Amniotic epithelial cell (primary cell): ENCODE data around the gene PAFAH1B2.
"Not testable (repeated sequence)": the region's sequence is repeated elsewhere in the genome, so short reads cannot be mapped to it uniquely, and the experiment has no call there.

Source experiments
- DNase-seq: peaks from one replicate; pipeline ENCODE4 v3.0.0-alpha.2; 2010; ENCODE audit warnings: low read depth

Gene PAFAH1B2

GRCh38 chr11:117143871-117144476 lies at the start of gene PAFAH1B2:
Gene PAFAH1B2, plus strand, starts transcription at chr11:117144287. Its CDS starts 8,161 bp downstream, at chr11:117152448.
- peak; percentile 84 for DNase-seq

GRCh38 chr11:117094776-117095175 lies 49.3 kb upstream of the PAFAH1B2 start:
- no peak for DNase-seq

GRCh38 chr11:117095284-117096161 lies 48.6 kb upstream of the PAFAH1B2 start:
- peak; percentile 61 for DNase-seq

GRCh38 chr11:117096201-117096991 lies 47.7 kb upstream of the PAFAH1B2 start:
- DNase-seq: no peak

DNA sequence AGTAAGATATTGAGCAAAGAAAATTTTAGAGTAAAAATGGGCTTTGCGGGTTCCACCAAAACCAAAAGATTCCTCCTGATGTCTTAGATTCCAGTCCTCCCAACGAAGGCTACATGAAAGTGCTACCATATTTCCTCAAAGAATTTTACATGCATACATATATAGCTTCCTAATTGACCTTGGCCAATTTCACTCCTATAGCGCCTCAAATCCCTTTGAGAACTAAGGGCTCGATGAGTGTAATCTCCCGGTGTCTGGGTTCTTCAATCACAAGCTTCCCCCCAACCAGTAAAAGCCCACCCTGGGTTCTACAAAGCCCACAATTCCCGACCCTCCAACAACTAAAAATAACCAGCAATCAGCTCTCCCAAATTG lies 47.1 kb upstream of the PAFAH1B2 start:
- DNase-seq: no peak

GRCh38 chr11:117097389-117098268 lies 46.5 kb upstream of the PAFAH1B2 start:
- DNase-seq: peak; percentile 8

DNA sequence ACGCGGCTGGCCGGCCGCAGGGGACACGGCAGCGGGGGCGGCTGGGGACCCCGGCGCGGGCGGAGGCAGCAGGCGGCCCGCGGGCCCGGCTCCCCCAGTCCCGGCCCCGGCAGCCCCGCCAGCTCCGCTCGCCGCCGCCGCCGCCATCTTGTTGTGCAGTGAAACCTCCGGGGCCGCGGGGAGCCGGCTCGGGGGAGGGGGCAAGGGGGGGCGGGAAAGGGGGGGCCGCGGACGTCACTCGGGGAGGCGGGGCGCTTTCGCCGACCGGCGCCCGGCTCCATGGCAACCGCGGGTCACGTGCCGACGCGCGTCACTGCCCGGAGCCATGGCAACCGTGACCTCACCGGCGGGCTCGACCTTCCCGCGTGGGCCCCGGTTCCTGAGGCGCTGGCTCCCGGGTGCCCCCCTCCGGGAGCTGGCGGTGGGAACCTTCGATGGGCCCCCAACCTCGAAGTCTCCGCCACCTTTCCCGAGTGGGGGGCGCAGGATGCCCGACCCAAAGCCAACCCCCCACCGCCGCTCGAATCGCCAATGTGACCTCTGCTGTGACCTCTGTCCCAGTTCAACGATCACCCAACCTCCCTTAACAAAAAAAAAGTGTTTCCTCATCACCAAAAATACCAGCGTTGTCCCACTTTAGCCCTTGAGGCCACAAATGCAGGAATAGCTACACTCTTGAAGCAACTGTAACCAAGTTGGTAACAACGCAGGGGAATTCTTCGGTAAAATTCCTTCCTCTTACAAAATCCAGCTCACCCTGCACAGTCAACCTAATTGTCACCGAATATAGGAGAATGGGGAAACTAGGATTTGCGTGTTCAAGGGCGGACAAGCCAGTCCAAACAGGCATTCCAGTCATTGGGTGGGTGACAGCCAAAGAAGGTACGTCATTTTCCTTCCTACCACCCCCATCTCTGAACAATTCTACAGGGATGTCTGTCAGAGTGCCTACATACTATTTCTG lies 45.5 kb upstream of the PAFAH1B2 start, which contains the start of gene SIK3:
Gene SIK3, minus strand, starts transcription at position 160 of the 964 bp plus-strand sequence. Its CDS starts 13 bp downstream, at position 147.
- DNase-seq: peak; percentile 81

GRCh38 chr11:117099696-117100095 lies 44.4 kb upstream of the PAFAH1B2 start:
- no peak for DNase-seq

DNA sequence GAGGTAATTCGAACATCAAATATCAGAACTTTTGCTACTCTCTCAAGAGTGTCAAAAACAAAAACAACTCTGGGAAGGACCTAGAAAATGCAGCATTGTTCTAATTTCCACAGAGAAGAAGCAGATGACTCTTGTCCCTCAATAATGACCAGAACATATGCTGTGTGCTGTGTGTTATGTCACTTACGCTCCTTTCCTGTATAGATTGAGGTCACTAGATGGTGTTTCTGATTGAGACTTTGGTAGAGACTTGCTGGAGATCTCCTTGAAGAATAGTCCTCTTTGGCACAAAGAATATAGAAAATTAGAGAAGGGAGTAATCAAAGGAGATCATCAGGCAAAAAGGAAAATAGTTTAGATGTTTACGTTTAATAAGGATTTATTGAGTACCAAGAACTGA lies 43.5 kb upstream of the PAFAH1B2 start:
- no peak for DNase-seq

DNA sequence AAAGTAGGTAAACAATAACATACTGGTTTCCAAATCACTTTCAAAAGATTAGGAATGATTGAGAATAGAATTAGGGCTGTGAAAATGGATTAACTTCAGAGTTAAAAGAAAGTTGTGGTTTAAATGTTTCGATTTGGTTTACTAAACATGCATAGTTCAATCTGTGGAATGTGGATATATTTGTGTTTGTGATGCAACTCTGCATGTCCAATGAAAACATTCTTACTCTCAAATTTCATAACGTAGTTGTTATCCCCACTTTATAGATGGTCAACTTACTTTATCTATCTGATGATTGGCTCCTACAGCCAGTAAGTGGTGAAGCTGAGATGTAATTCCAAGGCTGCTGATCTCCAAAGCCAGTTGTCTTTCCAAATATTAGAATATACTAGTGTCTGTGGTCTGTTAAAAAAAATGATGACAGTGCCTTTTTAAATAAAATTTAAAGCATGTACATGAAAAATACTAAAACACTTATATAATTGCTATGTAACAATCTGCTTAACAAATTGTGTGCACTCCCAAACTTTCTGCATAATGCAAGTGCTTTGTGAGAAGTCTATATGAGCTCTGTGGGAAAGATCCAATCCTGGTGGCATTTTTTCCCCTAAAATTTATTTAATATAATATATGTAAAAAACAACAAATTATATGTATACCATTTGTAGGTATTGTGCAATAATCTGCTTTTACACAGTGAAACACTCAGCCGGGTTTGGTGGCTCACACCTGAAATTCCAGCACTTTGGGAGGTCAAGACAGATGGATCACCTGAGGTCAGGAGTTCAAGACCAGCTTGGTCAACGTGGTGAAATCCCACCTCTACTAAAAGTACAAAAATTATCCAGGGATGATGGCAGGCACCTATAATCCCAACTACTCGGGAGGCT lies 36.1 kb upstream of the PAFAH1B2 start:
- DNase-seq: peak; percentile 62

DNA sequence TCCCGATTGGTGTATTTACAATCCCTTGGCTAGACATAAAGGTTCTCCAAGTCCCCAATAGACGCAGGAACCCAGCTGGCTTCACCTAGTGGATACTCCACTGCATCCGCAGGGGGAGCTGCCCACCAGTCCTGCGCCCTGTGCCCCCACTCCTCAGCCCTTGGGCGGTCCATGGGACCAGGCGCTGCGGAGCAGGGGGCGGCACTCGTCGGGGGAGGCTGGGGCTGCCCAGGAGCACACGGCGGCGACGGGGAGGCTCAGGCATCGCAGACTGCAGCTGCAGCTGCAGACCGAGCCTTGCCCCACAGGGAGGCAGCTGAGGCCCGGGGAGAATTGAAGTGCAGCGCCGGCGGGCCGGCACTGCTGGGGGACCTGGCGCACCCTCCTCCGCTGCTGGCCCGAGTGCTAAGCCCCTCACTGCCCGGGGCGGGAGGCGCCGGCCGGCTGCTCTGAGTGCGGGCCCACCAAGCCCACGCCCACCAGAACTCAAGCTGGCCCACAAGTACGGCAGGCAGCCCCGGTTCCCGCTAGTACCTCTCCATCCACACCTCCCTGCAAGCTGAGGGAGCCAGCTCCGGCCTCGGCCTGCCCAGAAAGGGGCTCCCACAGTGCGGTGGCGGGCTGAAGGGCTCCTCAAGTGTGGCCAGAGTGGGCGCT lies 33.7 kb upstream of the PAFAH1B2 start:
- DNase-seq: no peak

DNA sequence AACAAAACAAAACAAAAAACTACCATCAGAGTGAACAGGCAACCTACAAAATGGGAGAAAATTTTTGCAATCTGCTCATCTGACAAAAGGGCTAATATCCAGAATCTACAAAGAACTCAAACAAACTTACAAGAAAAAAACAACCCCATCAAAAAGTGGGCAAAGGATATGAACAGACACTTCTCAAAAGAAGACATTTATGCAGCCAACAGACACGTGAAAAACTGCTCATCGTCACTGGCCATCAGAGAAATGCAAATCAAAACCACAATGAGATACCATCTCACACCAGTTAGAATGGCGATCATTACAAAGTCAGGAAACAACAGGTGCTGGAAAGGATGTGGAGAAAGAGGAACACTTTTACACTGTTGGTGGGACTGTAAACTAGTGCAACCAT lies 31.6 kb upstream of the PAFAH1B2 start:
- DNase-seq: not testable (repeated sequence)

GRCh38 chr11:117112939-117113338 lies 31.1 kb upstream of the PAFAH1B2 start:
- DNase-seq: not testable (repeated sequence)

DNA sequence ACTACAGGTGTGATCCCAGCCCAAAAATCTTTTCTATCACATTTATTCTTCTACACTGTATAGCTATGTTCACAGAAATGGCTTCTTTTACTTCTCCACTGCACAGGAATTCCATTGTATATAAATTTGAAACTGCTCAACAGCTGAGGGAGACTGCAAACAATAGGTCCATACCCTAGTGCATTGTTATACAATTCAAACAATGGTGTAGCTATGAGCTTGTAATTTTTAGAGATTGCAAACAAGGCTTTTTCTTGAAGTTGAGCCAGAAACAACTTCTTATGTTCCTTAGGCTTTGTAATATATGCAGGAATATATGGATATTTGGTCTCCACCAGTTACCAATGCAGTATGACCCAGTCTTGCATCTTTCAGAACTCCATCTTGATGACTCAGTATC lies 26.4 kb upstream of the PAFAH1B2 start:
- no peak for DNase-seq

- no peak for DNase-seq
These were observed 22.9 kb upstream of the PAFAH1B2 start for GRCh38 chr11:117121176-117121575.

- DNase-seq: no peak
These were observed 21.5 kb upstream of the PAFAH1B2 start for GRCh38 chr11:117122556-117122955.

DNA sequence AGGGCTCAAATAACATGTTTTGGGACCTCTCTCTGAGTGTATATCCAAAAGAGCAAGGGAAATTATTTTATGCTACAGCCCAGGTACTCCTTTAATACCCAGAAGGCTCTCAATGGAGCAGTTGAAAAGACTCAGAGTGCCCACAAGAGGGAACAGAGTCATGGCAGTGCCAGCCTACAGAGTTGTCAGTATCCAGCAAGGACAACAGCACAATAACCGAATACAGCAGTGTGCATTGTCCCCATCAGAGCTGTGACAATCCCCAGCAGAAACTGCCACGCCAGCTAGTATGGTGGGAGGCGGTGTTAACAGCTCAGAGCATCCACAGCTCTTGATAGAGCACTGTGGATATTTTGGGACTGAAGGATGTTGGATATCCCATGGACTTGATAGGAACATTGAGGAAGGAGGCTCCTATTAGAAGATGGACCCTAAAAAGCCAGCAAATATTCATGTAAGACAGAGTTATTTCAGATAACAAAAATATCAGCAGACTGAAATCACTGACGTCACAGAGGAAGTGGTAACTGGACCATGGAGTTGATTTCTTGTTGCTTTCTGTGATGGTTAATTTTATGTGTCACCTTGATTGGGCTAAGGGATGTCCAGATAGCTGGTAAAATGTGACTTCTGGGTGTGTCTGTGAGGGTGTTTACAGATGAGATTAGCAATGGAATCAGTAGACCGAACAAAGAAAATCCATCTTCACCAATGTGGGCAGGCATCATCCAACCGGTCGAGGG lies 17.7 kb upstream of the PAFAH1B2 start:
- no peak for DNase-seq
